ENCODE results near the gene FLT1.

Gene FLT1

GRCh38 chr13:28347456-28348371 is 147.2 kb downstream of the FLT1 start:
- no peak for TF ChIP-seq CTCF (IDR thresholded peaks at IDR 0.05)

DNA sequence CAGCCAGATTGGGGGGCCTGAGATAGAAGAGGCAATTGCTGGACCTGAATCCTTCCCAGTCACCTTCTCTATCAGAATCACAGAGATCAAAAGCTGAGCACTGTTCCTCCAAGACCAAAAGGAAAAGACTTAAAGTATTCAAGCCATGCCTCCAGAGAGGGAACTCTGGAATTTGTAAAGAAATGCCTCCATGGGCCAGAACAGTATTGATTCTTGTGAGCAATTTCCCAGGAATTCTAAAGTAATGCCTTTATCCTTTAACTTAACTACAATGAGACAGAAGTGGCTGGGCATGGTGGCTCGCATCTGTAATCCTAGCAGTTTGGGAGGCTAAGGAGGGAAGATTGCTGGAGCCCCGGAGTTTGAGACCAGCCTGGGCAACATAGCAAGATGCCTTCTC is 148.8 kb downstream of the FLT1 start:
- TF ChIP-seq CTCF (IDR thresholded peaks at IDR 0.05), result no peak

- no peak for TF ChIP-seq CTCF (IDR thresholded peaks at IDR 0.05)
Measured at GRCh38 chr13:28344163-28344562, 150.8 kb downstream of the FLT1 start.

GRCh38 chr13:28342251-28342650 is 152.7 kb downstream of the FLT1 start:
- TF ChIP-seq CTCF (IDR thresholded peaks at IDR 0.05), result no peak

DNA sequence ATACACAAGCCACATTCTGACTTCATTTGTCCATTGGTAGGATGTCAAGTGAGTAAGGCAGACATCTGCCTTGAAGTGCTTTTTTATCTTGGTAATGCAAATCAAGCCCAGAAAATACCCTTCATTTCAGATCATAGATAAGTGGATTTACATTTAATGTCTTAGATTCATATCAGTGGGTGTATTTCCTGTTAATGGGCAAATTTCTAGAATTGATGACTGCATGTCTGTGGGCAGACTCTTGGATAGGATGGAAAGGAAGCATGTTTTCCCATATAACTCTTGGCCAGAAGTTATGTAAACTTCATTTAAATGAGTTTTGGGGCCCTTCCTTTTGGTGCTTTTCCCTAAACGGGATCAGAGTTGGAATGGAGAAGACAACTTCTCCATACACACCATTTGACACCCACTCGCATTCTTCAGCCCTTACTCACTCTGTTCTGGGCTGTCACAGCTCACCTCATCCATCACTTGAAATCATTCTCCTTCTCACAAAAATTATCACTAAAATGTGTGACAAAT is 154.6 kb downstream of the FLT1 start:
- no peak for TF ChIP-seq CTCF (IDR thresholded peaks at IDR 0.05)

GRCh38 chr13:28339419-28339818 is 155.5 kb downstream of the FLT1 start:
- TF ChIP-seq CTCF (IDR thresholded peaks at IDR 0.05), result no peak

DNA sequence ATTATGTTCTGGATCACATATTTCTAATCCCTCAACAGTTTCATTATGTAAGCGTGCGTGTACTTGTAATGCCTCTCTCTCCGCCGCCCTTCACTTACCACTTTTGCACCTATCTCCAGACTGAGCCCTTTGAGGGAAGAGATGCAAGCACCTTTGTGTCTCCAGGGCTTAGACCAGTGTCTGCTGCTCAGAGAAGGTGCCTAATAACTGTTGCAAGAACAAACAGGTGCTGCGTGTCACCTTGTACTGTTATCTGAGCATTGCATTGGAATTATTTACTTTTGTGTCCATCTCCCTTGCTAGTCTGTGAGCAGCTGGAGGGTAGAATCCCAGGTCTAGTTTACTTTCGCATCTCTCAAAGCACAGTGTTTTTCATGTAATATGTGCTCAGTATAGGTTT is 156.2 kb downstream of the FLT1 start:
- no peak for TF ChIP-seq CTCF (IDR thresholded peaks at IDR 0.05)
